HEK293T (cell line): ENCODE measurements around the gene LYSET.

ENCODE experiments used
- CTCF ChIA-PET: fragments of 350-600 bp; formaldehyde crosslinking; extraction: SDS; loops from one replicate; lab custom pipeline; 2021; ENCODE audit warnings: antibody characterized with exemption, inconsistent platforms; lab: Yijun Ruan, JAX
- POLR2A ChIA-PET: fragments of 350-600 bp; formaldehyde crosslinking; extraction: SDS; loops from one replicate; lab custom pipeline; 2020; ENCODE audit warnings: antibody characterized with exemption, inconsistent platforms; lab: Yijun Ruan, JAX
- DNase-seq: peaks from one replicate; pipeline ENCODE4 v3.0.0; 2012; ENCODE audit warnings: mixed read lengths; ENCODE audit errors: extremely low spot score
- ARNT ChIP-seq: fragments of 450-650 bp; IDR thresholded peaks from 2 replicates; pipeline ENCODE4 v1.6.1; 2017; ENCODE audit warnings: mild to moderate bottlenecking
- BHLHE40 ChIP-seq: fragments of 450-650 bp; IDR thresholded peaks from 2 replicates; pipeline ENCODE4 v1.6.1; 2016; ENCODE audit warnings: mild to moderate bottlenecking, moderate library complexity, borderline replicate concordance
- CTBP1 ChIP-seq: fragments of 450-650 bp; IDR thresholded peaks from 2 replicates; pipeline ENCODE4 v1.6.1; 2016; ENCODE audit warnings: borderline replicate concordance
- ELF4 ChIP-seq: fragments of 450-650 bp; IDR thresholded peaks from 2 replicates; pipeline ENCODE4 v1.6.1; 2017; ENCODE audit warnings: antibody characterized with exemption
- FOXA1 ChIP-seq: fragments of 450-650 bp; IDR thresholded peaks from 2 replicates; pipeline ENCODE4 v1.6.1; 2016; ENCODE audit warnings: mild to moderate bottlenecking
- FOXK2 ChIP-seq: fragments of 450-650 bp; IDR thresholded peaks from 2 replicates; pipeline ENCODE4 v1.6.1; 2016; ENCODE audit warnings: mild to moderate bottlenecking
- FOXM1 ChIP-seq: fragments of 450-650 bp; IDR thresholded peaks from 2 replicates; pipeline ENCODE4 v1.6.1; 2017; ENCODE audit warnings: mild to moderate bottlenecking, borderline replicate concordance
- HDGF ChIP-seq: fragments of 450-650 bp; IDR thresholded peaks from 2 replicates; pipeline ENCODE4 v1.6.1; 2017; ENCODE audit warnings: antibody characterized with exemption, borderline replicate concordance
- L3MBTL2 ChIP-seq: fragments of 450-650 bp; conservative IDR thresholded peaks from 2 replicates; pipeline ENCODE4 v1.6.1; 2016; ENCODE audit warnings: mild to moderate bottlenecking
- LEF1 ChIP-seq: fragments of 450-650 bp; IDR thresholded peaks from 2 replicates; pipeline ENCODE4 v1.6.1; 2017; ENCODE audit warnings: mild to moderate bottlenecking, borderline replicate concordance
- NFRKB ChIP-seq: fragments of 450-650 bp; IDR thresholded peaks from 2 replicates; pipeline ENCODE4 v1.6.1; 2016; ENCODE audit warnings: mild to moderate bottlenecking, moderate library complexity
- PKNOX1 ChIP-seq: fragments of 450-650 bp; IDR thresholded peaks from 2 replicates; pipeline ENCODE4 v1.6.1; 2016
- SP1 ChIP-seq: fragments of 450-650 bp; IDR thresholded peaks from 2 replicates; pipeline ENCODE4 v1.6.1; 2017
- SUZ12 ChIP-seq: fragments of 450-650 bp; IDR thresholded peaks from 2 replicates; pipeline ENCODE4 v1.6.1; 2016; ENCODE audit warnings: mild to moderate bottlenecking
- TARDBP ChIP-seq: fragments of 450-650 bp; IDR thresholded peaks from 2 replicates; pipeline ENCODE4 v1.6.1; 2016
- ZNF384 ChIP-seq: fragments of 450-650 bp; IDR thresholded peaks from 2 replicates; pipeline ENCODE4 v1.6.1; 2016

The LYSET gene

GRCh38 chr14:93200553-93200952 is 15.4 kb downstream of the LYSET start:
- TF ChIP-seq ZNF384 (no peak), PKNOX1 (peak; percentile 8; the same call in 1 of the 2 replicates)
- ChIA-PET CTCF (no interaction called here), POLR2A (no interaction called here)
- no peak for DNase-seq

GRCh38 chr14:93201155-93201704 is 16.1 kb downstream of the LYSET start:
- no peak for TF ChIP-seq PKNOX1
- no peak for TF ChIP-seq SP1
- no peak for TF ChIP-seq LEF1
- no peak for TF ChIP-seq FOXK2
- TF ChIP-seq FOXM1, result no peak
- TF ChIP-seq NFRKB, result no peak
- no peak for TF ChIP-seq SUZ12
- no peak for TF ChIP-seq L3MBTL2
- no peak for TF ChIP-seq HDGF
- no peak for TF ChIP-seq BHLHE40
- no peak for TF ChIP-seq CTBP1
- no peak for TF ChIP-seq FOXA1
- no peak for TF ChIP-seq ARNT
- no peak for TF ChIP-seq ELF4
- no peak for TF ChIP-seq TARDBP
- no peak for TF ChIP-seq ZNF384
- no peak for DNase-seq
- POLR2A ChIA-PET, result no interaction called here
- CTCF ChIA-PET, result no interaction called here

GRCh38 chr14:93206793-93207467 is 21.8 kb downstream of the LYSET start, which contains the start of the genes GON7 and UBR7:
Gene GON7 (minus strand): TSS chr14:93207065. CDS start chr14:93207037, 28 bp downstream.
Gene UBR7 (plus strand): TSS chr14:93207256. CDS start chr14:93207292, 36 bp downstream.
- POLR2A ChIA-PET, result interaction anchor here (0.7 to 4.5 kb wide), 9 partner anchors 10 to 414 kb away, joined by 3 to 43 read pairs (median 3); partner anchors contain the start of genes LYSET and MOAP1
- peak; percentile 93 for DNase-seq
- CTCF ChIA-PET, result interaction anchor here (0.9 to 1.6 kb wide), 4 partner anchors 21 to 111 kb away, joined by 3 to 5 read pairs (median 4); partner anchors contain the start of gene ITPK1
- TF ChIP-seq ZNF384 (no peak), PKNOX1 (peak; percentile 92), FOXK2 (no peak), BHLHE40 (no peak), SUZ12 (no peak), LEF1 (no peak), L3MBTL2 (peak; percentile 94), ELF4 (0 out of 2 replicates have a peak, but pooled peaks have one; percentile 50), NFRKB (no peak), SP1 (no peak), HDGF (0 out of 2 replicates have a peak, but pooled peaks have one; percentile 75)

- DNase-seq, result peak; percentile 52
- TF ChIP-seq L3MBTL2, result peak; percentile 56
- no peak for TF ChIP-seq FOXA1
- POLR2A ChIA-PET, result interaction anchor here (0.7 to 4.5 kb wide), 9 partner anchors 11 to 414 kb away, joined by 3 to 43 read pairs (median 3); partner anchors contain the start of genes LYSET and MOAP1
- CTCF ChIA-PET, result interaction anchor here (0.9 to 1.6 kb wide), 3 partner anchors 21 to 110 kb away, joined by 3 to 5 read pairs (median 3); partner anchors contain the start of gene ITPK1
Observed at GRCh38 chr14:93207468-93208308, 22.6 kb downstream of the LYSET start.

GRCh38 chr14:93212432-93212831 is 27.3 kb downstream of the LYSET start:
- POLR2A ChIA-PET, result no interaction called here
- CTCF ChIA-PET, result no interaction called here
- TF ChIP-seq L3MBTL2 (no peak), BHLHE40 (no peak), PKNOX1 (no peak), ARNT (no peak), FOXM1 (no peak), ELF4 (no peak), TARDBP (no peak)
- DNase-seq, result no peak
